Muscle of arm (tissue), 14 donors: ENCODE measurements around the gene NFYA. TPM values are rescaled to one million over a fixed set of nuclear protein-coding genes. Genes with fewer than 3 reads are reported as not detected.

Source experiments
- DNase-seq: peaks from one replicate; pipeline ENCODE4 v3.0.0-alpha.2; 2013
- long read RNA-seq, 11 donors: transcript quantifications; one replicate each; lab custom pipeline, GENCODE V29; 2026
- polyA plus RNA-seq, 12 donors: library from polyadenylated mRNA; unstranded; fragments of 120-200 nt; gene quantifications; one replicate each; pipeline ENCODE4 v1.2.1, GENCODE V29; 2013; ENCODE audit not compliant: insufficient read length in 12 of 12

Gene NFYA
- 10 to 100 TPM in 11 of 12 donors, not detected in 1; 20.6 to 39.4 (median 29.9) TPM for polyA plus RNA-seq
- long read RNA-seq, donor 1, partial matches to known transcripts = 5 of 7 reads
- long read RNA-seq, donor 1, other reads (novel, unspliced or antisense) = 0 of 7 reads
- long read RNA-seq, donor 2, partial matches to known transcripts = 23 of 27 reads
- long read RNA-seq, donor 2, other reads (novel, unspliced or antisense) = 0 of 27 reads
- long read RNA-seq, donor 3, partial matches to known transcripts = 0 of 1 reads
- long read RNA-seq, donor 3, other reads (novel, unspliced or antisense) = 0 of 1 reads
- long read RNA-seq, donor 4, partial matches to known transcripts = 0 of 1 reads
- long read RNA-seq, donor 4, other reads (novel, unspliced or antisense) = 0 of 1 reads
- long read RNA-seq, donor 5, partial matches to known transcripts = 0 of 8 reads
- long read RNA-seq, donor 5, other reads (novel, unspliced or antisense) = 6 of 8 reads
- long read RNA-seq, donor 6, partial matches to known transcripts = 0 of 1 reads
- long read RNA-seq, donor 6, other reads (novel, unspliced or antisense) = 0 of 1 reads
- long read RNA-seq, donor 7 = 0 reads
- long read RNA-seq, donor 8, partial matches to known transcripts = 0 of 2 reads
- long read RNA-seq, donor 8, other reads (novel, unspliced or antisense) = 0 of 2 reads
- long read RNA-seq, donor 9, partial matches to known transcripts = 0 of 2 reads
- long read RNA-seq, donor 9, other reads (novel, unspliced or antisense) = 0 of 2 reads
- long read RNA-seq, donor 10 = 0 reads
- long read RNA-seq, donor 11, partial matches to known transcripts = 0 of 4 reads
- long read RNA-seq, donor 11, other reads (novel, unspliced or antisense) = 0 of 4 reads

DNA sequence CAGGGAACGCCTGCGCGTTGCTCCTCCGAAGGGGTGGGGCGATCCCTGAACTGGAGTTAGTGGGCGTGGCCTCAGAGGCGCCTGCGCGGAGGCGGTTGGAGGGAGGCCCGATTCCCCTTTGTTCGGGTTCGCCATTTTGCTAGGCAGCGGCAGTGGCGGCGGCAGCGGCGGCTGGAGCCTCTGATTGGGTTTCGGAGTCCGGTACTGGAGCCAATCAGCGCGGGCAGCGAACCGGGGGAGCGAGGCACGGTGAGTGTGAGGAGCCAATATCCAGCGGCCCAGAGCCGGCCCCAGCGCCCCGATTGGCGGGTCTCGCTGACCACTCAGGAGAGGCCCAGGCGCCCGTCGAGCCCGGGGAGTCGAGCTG lies at the start of gene NFYA:
NFYA (plus strand) TSS at position 139 of the 367 bp plus-strand sequence. CDS start 6,116 bp downstream, outside the sequence.
- DNase-seq = no peak

DNA sequence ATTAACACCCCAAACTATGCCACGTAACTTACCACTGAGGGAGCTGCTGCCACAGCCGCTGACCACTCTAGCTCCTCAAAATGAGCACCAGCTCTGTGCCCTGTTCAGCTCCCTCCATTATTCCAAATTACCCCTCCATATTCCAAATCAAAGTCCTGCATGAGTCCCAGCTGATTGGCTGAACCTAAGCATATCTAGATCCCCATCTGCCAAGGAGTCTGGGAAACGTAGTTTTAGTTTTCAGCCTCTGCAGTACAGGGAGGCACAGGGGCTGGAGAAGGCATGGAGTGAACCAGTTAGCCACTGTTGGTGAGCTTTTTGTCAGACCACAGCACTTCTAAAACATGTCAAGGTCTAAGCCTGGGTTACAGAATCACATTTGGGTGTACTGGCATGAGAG lies 49.7 kb upstream of the NFYA start:
- no peak for DNase-seq

DNA sequence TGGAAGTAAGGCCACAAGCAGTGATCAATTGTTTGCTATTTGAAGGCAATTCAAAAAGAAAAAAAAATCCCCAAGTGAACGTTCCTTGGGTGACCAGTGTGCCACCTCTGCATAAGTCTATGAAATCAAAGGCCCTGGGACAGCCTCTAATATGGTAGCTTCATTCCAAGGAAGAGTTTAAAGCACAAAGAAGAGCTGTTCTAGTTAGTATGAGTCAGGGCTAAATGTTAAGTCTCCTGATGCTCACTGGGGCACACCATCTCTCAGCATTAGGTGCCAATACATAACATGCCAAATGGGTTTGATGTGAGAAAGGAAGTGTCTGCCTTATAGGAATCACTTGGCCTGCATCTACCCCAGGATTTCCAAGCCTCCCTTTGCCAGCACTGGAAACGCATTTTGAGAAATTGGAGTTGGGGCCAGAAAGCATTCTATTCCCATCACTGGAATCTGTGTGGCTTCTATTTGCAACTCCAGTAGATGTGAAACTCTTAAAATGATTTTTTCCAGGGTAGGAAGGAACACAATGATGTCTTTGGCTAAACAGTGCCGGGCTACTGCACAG lies 46.7 kb upstream of the NFYA start:
- no peak for DNase-seq

DNA sequence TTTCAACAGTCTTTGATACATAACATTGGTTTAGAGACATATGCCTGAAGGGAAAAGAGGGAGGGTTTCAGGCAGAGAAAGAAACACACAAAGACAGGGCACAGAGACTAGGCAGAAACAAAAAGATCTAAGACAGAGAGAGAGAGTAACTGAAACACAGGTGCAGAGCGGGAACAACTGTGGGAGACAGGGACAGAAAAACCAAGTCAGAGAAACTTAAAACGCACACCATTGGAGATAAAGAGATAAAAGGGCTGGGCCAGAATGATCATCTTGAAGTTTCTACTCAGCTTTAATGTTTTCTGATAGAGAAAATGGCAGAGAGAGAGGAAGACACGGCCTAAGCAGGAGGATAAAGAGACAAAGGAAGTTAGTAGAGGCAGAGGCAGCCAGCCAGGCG lies 45.5 kb upstream of the NFYA start:
- DNase-seq = no peak

DNA sequence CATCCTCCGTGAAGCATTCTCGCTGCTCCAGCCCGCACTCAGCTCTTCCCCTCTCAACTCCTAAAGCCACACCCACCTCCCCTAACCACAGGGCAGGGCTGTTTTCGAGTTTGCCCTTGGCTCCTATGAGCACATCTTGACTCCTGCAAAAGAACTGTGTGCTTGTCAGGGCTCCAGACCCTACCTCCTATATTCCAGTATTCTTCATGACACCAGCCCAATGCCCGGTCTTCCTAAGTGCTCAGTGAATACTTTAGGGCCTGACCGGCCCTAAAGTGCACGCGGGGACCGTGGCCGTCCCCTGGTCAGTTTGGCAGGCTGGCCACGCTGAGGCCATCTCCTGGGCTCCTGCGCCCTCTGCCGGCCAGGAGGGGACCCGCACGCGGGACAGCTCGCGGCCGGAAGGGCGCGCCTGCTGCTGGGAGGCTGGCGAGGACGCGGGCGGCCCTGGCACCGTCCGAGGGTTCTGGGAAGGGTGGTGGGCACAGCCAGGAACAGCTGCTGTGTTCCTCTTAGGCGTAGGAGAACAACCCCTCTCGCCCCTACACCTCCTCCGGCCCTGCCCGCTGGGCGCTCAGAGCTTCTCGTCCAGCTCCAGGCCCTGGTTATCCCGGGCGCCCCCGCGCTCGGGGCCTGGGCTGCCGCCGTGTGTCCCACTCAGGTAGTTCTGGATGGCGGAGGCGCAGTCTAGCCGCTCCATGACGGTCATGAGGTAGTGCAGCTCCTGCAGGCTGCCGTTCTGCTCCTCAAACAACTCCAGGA lies 44.8 kb upstream of the NFYA start:
- peak; percentile 89 for DNase-seq

- DNase-seq = peak; percentile 26
Measured at GRCh38 chr6:41028561-41029412, 44.0 kb upstream of the NFYA start.

DNA sequence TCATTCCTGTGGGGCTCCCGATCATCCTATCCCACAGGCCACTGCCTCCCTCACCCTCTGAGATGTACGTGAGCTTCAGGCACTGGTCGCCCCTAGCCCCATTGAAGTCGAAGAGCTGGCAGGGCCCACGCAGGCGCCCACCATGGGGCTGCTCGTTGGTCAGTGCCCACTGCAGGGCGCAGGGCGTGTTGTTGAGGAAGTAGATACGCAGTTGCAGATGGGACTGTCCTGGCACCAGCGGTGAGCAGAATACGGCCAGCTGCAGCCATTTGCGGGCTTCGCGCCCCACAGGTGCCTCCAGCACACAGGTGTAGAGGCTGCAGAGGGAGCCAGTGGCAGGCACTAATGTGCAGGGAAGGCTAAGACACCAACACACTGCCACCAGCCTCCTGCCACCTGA lies 39.9 kb upstream of the NFYA start:
- no peak for DNase-seq

GRCh38 chr6:41033776-41034175 lies 39.0 kb upstream of the NFYA start:
- DNase-seq = no peak

GRCh38 chr6:41036186-41036585 lies 36.6 kb upstream of the NFYA start:
- DNase-seq = no peak

- DNase-seq = no peak
Measured at GRCh38 chr6:41036601-41037000, 36.2 kb upstream of the NFYA start.

- no peak for DNase-seq
Measured at GRCh38 chr6:41037107-41037900, 35.5 kb upstream of the NFYA start.

GRCh38 chr6:41038205-41038604 lies 34.6 kb upstream of the NFYA start:
- no peak for DNase-seq

DNA sequence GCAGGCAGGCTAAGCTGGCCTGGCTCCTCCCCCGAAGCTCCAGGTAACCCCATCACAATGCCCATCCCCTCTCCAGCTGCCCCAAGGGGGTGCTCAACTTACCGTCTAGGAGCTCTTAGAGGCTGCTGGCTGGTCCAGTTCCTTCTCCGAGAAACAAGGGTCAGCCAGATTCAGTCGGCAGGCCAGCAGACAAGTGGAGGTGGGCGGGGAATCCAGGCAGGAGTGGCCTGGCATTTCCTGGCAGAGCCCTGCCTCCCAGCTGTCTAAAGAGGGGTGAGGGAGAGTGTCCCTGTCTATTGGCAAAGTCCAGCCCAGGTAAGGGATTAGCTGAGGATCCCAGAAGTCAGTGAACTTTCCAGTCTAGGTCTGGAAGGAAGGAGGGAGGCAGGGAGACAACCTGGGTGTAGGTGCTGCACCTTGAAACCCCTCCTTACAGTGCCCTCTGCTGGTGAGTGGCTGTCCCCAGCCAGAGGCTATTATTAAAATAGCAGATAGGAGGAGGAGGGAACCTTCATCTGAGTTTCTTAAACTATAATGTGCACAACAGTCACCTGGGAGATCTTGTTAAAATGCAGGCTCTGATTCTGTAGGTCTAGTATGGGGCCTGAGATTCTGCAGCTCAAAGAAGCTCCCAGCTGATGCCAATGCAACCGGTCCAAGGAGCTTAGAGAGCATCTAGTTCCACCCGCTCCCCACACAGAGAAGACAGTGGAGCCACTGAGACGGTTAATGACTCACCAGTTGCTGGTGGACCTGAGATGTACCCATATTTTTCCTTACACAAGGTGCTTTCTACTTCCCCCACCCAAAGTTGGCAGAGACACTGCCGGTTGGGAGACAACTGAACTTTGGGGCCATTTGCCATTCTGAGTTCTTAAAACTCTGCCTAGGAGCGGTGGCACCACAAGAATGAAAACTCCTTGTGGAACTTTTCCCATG lies 33.4 kb upstream of the NFYA start, which contains the start of gene UNC5CL:
UNC5CL (minus strand) TSS at position 162 of the 939 bp plus-strand sequence. CDS start 4,147 bp downstream, outside the sequence.
- DNase-seq = no peak

DNA sequence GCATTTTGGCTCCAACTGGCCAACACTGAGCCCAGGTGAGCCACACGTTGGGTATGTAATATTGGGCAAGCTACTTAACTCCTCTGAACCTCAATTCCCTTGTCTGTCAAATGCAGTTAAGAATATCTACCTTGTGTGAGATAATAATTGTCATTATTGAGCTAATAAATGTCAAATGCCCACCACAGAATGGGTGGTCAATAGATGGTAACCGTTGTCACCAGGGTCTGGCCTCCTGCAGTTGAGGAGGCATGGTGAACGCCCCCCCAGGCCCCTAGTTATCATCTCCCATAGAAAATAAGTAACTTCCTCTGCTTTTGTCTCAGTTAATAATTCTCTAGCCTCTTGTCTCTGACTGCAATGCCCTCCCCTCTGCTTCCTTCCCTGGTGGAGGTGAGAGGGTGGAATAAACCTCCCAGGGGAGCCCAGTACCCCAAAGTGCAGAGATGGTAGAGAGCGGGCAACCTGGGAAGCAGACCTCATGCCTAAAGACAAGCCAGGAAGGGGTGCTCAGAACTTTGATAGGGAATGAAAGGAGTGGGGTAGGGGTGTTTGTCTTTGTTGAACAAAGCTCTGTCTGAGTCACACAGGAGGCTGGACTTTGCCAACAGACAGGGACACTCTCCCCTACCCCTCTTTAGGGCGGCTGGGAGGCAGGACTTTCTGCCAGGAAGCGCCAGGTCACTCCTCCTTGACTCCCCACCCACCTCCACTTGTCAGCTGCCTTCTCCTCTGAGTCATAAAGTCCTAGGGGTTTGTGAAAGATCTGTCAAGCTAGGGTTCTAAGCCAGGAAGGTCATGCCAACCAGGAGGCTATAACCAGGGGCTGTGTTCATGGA lies 32.5 kb upstream of the NFYA start:
- no peak for DNase-seq

- DNase-seq = no peak
Measured at GRCh38 chr6:41040940-41041536, 31.7 kb upstream of the NFYA start.

DNA sequence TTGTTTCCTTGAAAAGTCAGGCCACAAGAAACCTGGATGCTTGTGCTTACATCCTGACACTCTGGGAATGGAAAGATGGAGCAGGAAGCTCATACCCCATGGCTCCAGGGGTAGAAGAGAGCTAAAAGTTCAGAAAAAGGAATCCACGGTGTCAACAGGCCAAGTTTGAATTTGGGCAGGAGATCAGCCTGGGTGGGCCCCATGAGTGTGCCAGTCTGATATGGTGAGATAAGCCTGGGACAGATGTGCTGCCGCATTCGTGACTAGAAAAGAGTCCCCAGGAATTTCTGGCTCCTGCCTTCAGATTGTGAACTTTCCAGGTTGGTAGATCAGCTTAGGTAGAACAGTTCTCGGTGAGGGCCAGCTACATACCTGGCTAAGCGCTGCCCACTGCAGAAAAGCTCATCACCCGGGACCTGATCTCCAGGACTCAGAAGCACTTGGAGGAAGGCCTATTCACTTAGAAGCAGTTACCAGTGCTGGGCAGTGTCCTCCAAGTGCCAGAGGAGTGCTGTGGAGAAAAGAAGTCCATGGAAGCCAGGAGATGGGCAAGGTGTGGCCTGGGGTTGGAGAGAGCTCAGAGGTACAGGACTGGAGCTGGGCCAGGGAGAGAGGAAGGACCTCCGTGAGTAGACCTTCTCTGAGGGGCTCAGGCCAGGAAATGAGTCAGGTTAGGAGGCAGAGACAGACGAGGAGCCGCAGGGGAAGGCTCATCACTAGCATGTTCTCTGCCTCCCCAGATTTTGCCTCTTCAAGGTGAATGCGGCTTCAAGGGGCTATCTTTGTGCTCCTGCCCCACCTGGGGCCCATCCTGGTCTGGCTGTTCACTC lies 30.3 kb upstream of the NFYA start, which contains the start of gene TSPO2:
TSPO2 (plus strand) TSS at position 242 of the 830 bp plus-strand sequence; CDS start at position 761, 519 bp downstream.
- no peak for DNase-seq
